Loucy (cell line): ENCODE results near the gene COG4.

Experiments used
- H2AFZ ChIP-seq: fragments of 200-600 bp; sonication (generic); 2 replicates; pipeline ENCODE4 v1.6.0; 2016; ENCODE audit warnings: antibody characterized with exemption, mild to moderate bottlenecking, low read length, moderate library complexity
- H3F3A ChIP-seq: fragments of 200-600 bp; 2 replicates; pipeline ENCODE4 v1.6.0; 2016; ENCODE audit warnings: antibody characterized with exemption, low read depth, mild to moderate bottlenecking
- H3K27me3 ChIP-seq: fragments of 200-600 bp; sonication (generic); 2 replicates; pipeline ENCODE4 v1.6.1; 2014; ENCODE audit warnings: low read length, mild to moderate bottlenecking; ENCODE audit not compliant: insufficient read depth, poor library complexity, severe bottlenecking
- H3K36me3 ChIP-seq: fragments of 200-600 bp; sonication (generic); 2 replicates; pipeline ENCODE4 v1.6.1; 2016; ENCODE audit warnings: low read length; ENCODE audit not compliant: insufficient read depth
- H3K4me1 ChIP-seq: fragments of 200-600 bp; sonication (generic); 2 replicates; pipeline ENCODE4 v1.5.1; 2014; ENCODE audit warnings: low read length, mild to moderate bottlenecking; ENCODE audit not compliant: insufficient read depth, poor library complexity, severe bottlenecking
- H3K4me2 ChIP-seq: fragments of 200-600 bp; sonication (generic); 2 replicates; pipeline ENCODE4 v1.6.0; 2014; ENCODE audit warnings: antibody characterized with exemption, low read length, low read depth, mild to moderate bottlenecking; ENCODE audit not compliant: poor library complexity, severe bottlenecking
- H3K4me3 ChIP-seq: fragments of 200-600 bp; sonication (generic); 2 replicates; pipeline ENCODE4 v1.5.1; 2014; ENCODE audit warnings: low read length, mild to moderate bottlenecking, mixed read lengths; ENCODE audit not compliant: poor library complexity, severe bottlenecking
- H3K79me2 ChIP-seq: fragments of 200-600 bp; sonication (generic); 2 replicates; pipeline ENCODE4 v1.6.1; 2014; ENCODE audit warnings: low read length; ENCODE audit not compliant: insufficient read depth
- H3K9ac ChIP-seq: fragments of 200-600 bp; sonication (generic); 2 replicates; pipeline ENCODE4 v1.6.0; 2014; ENCODE audit warnings: mild to moderate bottlenecking, low read depth, low read length, moderate library complexity; ENCODE audit not compliant: poor library complexity, severe bottlenecking
- H3K9me2 ChIP-seq: fragments of 200-600 bp; sonication (generic); replicated peaks from 2 replicates; pipeline ENCODE4 v1.6.1; 2016; ENCODE audit warnings: low read depth, low read length, mixed read lengths
- H3K9me3 ChIP-seq: fragments of 200-600 bp; sonication (generic); 2 replicates; pipeline ENCODE4 v1.6.1; 2014; ENCODE audit warnings: mild to moderate bottlenecking, antibody characterized with exemption, low read length, low read depth; ENCODE audit not compliant: insufficient read depth
- H4K20me1 ChIP-seq: fragments of 200-600 bp; sonication (generic); 2 replicates; pipeline ENCODE4 v1.6.0; 2014; ENCODE audit warnings: antibody characterized with exemption, low read length, mild to moderate bottlenecking; ENCODE audit not compliant: insufficient read depth, poor library complexity, severe bottlenecking
- EZH2phosphoT487 ChIP-seq: fragments of 200-600 bp; IDR thresholded peaks from 2 replicates; pipeline ENCODE4 v1.6.1; 2018; ENCODE audit warnings: antibody characterized with exemption, mild to moderate bottlenecking, moderate library complexity, borderline replicate concordance
- TF ChIP-seq, protein P1 (sequence below): fragments of 200-600 bp; sonication (generic); conservative IDR thresholded peaks from 2 replicates; pipeline ENCODE4 v1.5.1; 2014; ENCODE audit warnings: mild to moderate bottlenecking, antibody characterized with exemption, low read length

The COG4 gene

GRCh38 chr16:70438585-70438968, 84.8 kb downstream of the COG4 start:
- Histone ChIP-seq H3K4me1 (peaks cover 31% of the 10 kb centered on the region), H2AFZ (peak overlapping the region; percentile 58; the same call in 1 of the 2 replicates), H3K36me3 (no peaks in the 10 kb centered on the region), H3K9me2 (no peaks in the 10 kb centered on the region), H4K20me1 (peaks cover 15% of the 10 kb centered on the region), H3K4me3 (peak overlapping the region; percentile 92), H3F3A (peaks cover 2% of the 10 kb centered on the region; the same call in 1 of the 2 replicates), H3K9me3 (no peaks in the 10 kb centered on the region), H3K27me3 (no peaks in the 10 kb centered on the region), H3K9ac (peak overlapping the region; percentile 83), H3K4me2 (peak overlapping the region; percentile 99), H3K79me2 (peaks cover 47% of the 10 kb centered on the region)
- TF ChIP-seq EZH2phosphoT487: no peak
- TF ChIP-seq, protein P1, sequence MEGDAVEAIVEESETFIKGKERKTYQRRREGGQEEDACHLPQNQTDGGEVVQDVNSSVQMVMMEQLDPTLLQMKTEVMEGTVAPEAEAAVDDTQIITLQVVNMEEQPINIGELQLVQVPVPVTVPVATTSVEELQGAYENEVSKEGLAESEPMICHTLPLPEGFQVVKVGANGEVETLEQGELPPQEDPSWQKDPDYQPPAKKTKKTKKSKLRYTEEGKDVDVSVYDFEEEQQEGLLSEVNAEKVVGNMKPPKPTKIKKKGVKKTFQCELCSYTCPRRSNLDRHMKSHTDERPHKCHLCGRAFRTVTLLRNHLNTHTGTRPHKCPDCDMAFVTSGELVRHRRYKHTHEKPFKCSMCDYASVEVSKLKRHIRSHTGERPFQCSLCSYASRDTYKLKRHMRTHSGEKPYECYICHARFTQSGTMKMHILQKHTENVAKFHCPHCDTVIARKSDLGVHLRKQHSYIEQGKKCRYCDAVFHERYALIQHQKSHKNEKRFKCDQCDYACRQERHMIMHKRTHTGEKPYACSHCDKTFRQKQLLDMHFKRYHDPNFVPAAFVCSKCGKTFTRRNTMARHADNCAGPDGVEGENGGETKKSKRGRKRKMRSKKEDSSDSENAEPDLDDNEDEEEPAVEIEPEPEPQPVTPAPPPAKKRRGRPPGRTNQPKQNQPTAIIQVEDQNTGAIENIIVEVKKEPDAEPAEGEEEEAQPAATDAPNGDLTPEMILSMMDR: no peak

- peaks cover 54% of the 10 kb centered on the region for H3K79me2 ChIP-seq
- no peaks in the 10 kb centered on the region for H3K9me2 ChIP-seq
- peaks cover 39% of the 10 kb centered on the region for H3K4me1 ChIP-seq
- H3K9me3 ChIP-seq: no peaks in the 10 kb centered on the region
- no peak for TF ChIP-seq EZH2phosphoT487
- TF ChIP-seq, protein P1: no peak
- peaks cover 2% of the 10 kb centered on the region; the same call in 1 of the 2 replicates for H3F3A ChIP-seq
- no peaks in the 10 kb centered on the region for H3K36me3 ChIP-seq
- peak overlapping the region; percentile 92 for H3K4me3 ChIP-seq
- peaks cover 15% of the 10 kb centered on the region for H4K20me1 ChIP-seq
- peak overlapping the region; percentile 99 for H3K4me2 ChIP-seq
- peak overlapping the region; percentile 83 for H3K9ac ChIP-seq
- no peaks in the 10 kb centered on the region for H3K27me3 ChIP-seq
- H2AFZ ChIP-seq: peak overlapping the region; percentile 58
These were observed 85.5 kb downstream of the COG4 start for GRCh38 chr16:70437582-70438557.

GRCh38 chr16:70437017-70437581, 86.3 kb downstream of the COG4 start:
- peaks cover 2% of the 10 kb centered on the region; the same call in 1 of the 2 replicates for H3F3A ChIP-seq
- no peaks in the 10 kb centered on the region for H3K9me3 ChIP-seq
- no peaks in the 10 kb centered on the region for H3K36me3 ChIP-seq
- no peaks in the 10 kb centered on the region for H3K27me3 ChIP-seq
- no peak for TF ChIP-seq EZH2phosphoT487
- TF ChIP-seq, protein P1: no peak
- H3K79me2 ChIP-seq: peaks cover 60% of the 10 kb centered on the region
- peak overlapping the region; percentile 92 for H3K4me3 ChIP-seq
- peak overlapping the region; percentile 99 for H3K4me2 ChIP-seq
- H2AFZ ChIP-seq: no peak overlapping the region
- peak overlapping the region; percentile 83 for H3K9ac ChIP-seq
- no peaks in the 10 kb centered on the region for H3K9me2 ChIP-seq
- H4K20me1 ChIP-seq: peaks cover 15% of the 10 kb centered on the region
- H3K4me1 ChIP-seq: peaks cover 46% of the 10 kb centered on the region
